Activated CD4-positive, alpha-beta T cell treated with anti-CD3 and anti-CD28 coated beads, Interleukin-10, Interleukin-2, amounts not matched to agents 100 ng/mL and 50 ng/mL, durations not matched to agents 16 hours and 8 hours (primary cell): ENCODE data around the gene TCF12.
"Not testable (repeated sequence)": the region's sequence is repeated elsewhere in the genome, so short reads cannot be mapped to it uniquely, and the experiment has no call there.

Experiments
- DNase-seq: peaks from one replicate; pipeline ENCODE4 v3.0.0-alpha.2; 2020

TCF12 gene

GRCh38 chr15:56980473-56980872 lies 62.0 kb downstream of the TCF12 start:
- no peak for DNase-seq

- no peak for DNase-seq
These were observed 62.7 kb downstream of the TCF12 start for GRCh38 chr15:56981160-56981559.

DNA sequence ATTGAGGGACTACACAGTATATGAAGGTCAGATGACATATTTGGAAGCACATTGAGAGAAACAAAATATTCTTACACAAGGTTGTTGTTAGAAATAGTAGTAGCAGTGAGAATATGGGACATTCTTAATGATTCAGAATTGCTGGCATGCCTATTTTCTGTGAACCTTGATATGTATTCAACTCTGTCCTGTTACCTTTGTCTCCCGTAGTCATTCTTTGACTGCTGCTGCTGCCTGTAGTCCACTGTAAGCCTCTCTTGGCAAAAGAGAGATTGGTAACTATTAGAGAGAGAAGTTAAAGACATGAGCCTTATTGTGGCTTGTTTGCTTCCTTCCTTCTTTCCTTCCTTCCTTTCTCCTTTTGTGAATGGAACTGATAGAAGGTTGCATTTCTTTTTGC lies 64.5 kb downstream of the TCF12 start:
- DNase-seq: peak; percentile 9

DNA sequence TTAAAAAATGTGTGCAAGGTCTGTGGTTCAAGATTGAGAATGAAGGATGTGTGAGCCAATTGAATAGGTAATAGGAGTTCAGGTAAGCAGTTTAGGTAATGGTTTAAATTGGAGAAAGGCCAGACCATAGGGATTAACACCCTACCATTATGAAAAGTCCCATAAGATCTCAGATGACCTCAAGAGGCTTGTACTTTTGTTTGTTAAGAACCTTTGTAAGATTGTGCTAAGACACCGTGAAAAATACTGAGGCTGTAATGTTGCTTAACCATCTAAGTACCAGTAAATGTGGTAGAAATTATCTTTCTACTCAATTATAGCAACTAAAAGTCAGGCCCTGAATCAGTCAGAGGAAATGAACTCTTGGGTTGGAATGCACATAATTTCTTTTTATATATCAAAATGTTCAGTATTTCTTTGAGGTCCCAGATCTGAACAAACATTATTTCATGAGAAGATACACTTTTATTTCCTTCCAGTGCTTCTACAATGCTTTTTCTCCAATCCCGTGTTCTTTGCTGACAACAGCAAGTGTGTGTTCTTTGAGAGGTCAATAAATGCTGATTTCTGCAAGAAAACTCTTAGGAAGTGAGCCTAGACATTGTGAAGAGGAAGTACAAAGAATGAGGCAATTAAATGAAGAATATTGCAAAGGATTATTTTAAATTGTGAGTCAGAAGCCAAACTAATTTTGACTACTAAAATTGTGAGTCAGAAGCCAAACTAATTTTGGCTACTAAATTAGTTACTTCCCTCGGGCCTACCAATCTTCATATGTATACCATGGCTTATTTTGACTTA lies 66.4 kb downstream of the TCF12 start:
- DNase-seq: peak; percentile 18

- no peak for DNase-seq
These were observed 67.4 kb downstream of the TCF12 start for GRCh38 chr15:56985856-56986255.

- DNase-seq: no peak
These were observed 68.8 kb downstream of the TCF12 start for GRCh38 chr15:56987286-56987685.

DNA sequence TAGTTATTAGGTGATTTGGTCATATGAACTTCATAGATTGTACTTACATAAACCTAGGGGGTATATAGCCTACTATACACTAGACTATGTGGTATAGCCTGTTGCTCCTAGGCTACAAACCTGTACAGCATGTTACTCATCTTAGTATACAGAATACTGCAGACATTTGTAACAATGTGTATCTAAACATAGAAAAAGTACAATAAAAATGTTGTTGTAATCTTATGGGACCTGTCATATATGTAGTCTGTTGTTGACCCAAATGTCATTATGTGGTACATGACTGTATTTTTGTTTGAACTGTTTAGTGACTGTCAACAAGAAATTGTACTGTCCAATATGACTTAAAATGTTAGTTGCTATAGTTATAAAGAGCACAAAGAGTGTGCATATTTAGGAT lies 69.8 kb downstream of the TCF12 start:
- DNase-seq: peak; percentile 12

DNA sequence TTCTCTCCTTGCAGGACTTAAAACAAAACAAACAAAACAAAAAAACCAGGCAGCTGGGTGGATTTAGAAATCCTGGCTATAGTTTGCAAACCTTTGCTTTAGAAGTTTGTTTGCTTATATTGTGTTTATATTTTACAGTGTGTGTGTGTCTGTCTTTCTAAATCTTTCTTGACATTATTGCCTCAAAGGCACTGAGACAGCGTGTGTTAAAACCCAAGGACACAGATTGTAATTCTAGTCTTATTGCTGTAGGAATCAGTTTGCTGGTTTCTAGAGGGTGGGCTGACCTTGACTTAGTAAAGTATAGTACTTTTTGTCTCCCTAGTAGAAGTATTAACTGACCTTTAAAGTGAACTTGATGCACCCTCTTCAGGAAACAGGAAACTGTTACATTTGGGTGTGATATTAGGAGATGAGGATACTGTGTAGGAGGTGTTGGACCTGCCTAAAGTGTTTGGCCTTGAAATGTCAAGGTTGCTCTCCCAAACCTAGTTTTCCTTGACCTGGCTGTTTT lies 71.0 kb downstream of the TCF12 start:
- peak; percentile 10 for DNase-seq

DNA sequence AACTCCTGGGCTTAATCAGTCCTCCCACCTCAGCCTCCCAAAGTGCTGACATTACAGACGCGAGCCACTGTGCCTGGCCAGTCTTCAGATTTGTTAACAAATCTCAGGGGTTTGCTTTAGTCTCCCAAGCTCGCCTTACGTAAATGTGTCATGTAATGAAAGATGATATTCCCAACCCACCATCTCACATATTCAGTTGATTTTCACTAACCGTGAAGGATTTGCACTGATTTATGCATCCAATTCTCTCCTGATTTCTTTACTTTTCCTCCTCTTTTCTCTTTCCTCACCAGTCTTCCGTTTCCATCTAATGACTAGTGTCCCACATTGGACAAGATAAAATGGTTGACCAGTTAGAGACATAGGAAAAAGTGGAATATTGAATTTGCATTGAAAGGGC lies 72.6 kb downstream of the TCF12 start:
- no peak for DNase-seq

DNA sequence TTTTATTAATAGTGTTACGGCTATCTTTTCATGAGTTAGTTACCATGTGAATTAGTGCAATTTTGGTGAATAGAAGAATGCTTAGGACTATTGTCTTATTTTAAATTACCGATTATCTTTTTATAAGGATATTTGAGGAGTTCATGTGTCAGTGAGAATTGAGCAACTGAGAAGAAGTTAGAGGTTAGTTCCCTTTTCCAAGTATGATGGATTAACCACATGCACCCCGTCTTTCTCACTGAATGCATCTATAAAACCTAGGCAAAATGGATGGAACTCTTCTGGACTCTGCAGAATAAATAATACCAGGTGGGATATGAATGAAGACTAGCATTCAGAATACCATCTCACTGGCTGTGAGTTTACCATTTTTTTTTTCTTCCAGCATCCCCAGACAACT lies 74.3 kb downstream of the TCF12 start:
- DNase-seq: no peak

DNA sequence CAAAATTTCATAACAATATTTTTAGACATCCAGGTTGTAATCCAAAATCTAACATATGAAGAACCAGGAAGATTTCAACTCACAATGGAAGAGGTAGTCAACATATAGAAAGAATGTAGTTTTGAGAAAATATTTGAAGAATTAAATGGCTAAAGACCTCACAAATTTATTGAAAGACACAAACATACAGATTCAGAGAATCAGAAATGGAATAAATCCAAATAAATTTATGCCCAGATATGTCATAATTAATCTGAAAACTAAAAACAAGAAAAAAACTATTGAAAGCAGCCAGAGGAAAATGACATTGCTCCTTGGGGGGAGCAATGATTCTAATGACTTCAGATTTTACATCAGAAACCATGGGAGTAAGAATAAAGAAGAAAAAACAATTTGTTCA lies 75.8 kb downstream of the TCF12 start:
- no peak for DNase-seq

GRCh38 chr15:56996093-56996492 lies 77.6 kb downstream of the TCF12 start:
- no peak for DNase-seq

GRCh38 chr15:56996746-56997470 lies 78.5 kb downstream of the TCF12 start:
- DNase-seq: no peak

DNA sequence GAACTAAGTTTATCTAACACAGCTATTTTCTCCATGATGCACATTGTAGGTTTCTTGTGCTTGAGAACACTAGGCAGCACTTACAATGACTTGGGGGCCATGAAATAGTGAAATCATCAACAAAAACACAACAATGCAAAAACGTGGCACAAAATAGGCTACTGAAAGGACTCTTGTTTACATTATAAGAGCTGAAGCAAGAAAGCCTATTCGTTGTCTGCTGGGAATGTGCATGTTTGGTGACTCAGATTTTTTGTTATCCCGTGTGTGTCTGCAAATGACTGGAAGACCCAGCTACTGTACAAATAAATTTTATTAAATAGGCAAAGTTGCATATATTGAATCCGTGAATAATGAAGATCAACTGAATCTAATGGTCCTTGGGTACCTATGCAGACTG lies 85.0 kb downstream of the TCF12 start:
- DNase-seq: no peak

GRCh38 chr15:57005244-57005643 lies 86.8 kb downstream of the TCF12 start:
- no peak for DNase-seq

- DNase-seq: not testable (repeated sequence)
These were observed 89.4 kb downstream of the TCF12 start for GRCh38 chr15:57007797-57008196.

- DNase-seq: no peak
These were observed 92.3 kb downstream of the TCF12 start for GRCh38 chr15:57010724-57011123.

DNA sequence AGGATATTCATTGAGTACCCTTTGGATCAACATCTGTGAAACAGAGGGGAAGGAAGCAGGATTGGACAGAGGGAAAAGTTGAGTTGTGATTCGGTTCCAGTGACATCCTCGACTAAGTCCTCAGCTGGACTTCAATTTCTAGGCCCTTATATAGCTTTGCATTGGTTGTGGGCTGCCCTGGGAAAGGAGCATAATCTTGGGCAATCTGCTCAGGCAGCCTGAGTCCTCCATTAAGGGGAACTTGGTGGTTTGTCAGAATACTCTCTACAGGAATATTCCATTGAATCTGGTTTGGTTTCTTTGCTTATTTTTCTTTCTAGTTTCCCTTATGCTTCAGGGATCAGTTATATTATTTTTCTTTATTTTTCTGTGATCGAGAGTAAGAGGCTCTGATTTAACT lies 94.1 kb downstream of the TCF12 start:
- DNase-seq: no peak

DNA sequence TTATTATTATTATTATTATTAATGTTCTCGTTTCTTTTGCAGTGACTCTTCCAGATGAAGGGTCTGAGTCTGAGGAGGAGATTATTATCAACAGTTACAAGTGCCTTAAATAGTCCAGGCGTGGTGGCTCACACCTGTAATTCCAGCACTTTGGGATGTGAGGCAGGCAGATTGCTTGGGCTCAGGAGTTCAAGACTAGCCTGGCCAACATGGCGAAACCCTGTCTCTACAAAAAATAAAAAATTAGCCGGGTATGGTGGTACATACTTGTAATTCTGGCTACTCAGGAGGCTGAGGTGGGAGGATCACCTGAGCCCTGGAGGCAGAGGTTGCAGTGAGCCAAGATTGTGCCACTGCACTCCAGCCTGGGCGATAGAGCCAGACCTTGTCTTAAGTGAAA lies 96.5 kb downstream of the TCF12 start:
- DNase-seq: not testable (repeated sequence)

- no peak for DNase-seq
These were observed 96.9 kb downstream of the TCF12 start for GRCh38 chr15:57015360-57015759.

- no peak for DNase-seq
These were observed 97.5 kb downstream of the TCF12 start for GRCh38 chr15:57015897-57016296.

DNA sequence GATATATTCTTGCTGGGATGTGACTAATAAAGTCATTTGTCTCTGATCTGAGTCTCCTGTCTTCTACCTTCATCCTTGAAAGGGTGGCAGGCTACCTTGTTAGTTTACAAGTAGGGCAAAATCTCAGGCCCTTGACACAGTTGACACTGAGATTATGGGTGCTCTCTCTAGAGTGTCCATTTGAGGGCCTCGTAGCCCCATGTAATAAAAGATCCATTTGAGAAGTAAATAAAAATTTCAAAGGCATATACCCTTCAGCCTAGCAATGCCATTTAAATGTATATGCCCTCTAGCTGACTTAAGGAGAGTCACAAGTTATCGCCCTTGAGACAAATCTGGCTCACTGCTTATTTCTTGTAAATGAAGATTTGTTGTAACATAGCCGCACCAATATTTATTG lies 98.6 kb downstream of the TCF12 start:
- no peak for DNase-seq

- DNase-seq: no peak
These were observed 99.7 kb downstream of the TCF12 start for GRCh38 chr15:57018151-57018550.

GRCh38 chr15:57019496-57020160 lies 101.2 kb downstream of the TCF12 start:
- DNase-seq: no peak
